NCI-H2196 (cell line): ENCODE measurements around the gene WRAP53.
"Not testable (repeated sequence)": the region's sequence is repeated elsewhere in the genome, so short reads cannot be mapped to it uniquely, and the experiment has no call there.

Experiments used
- DNase-seq: peaks from one replicate; lab custom pipeline; 2025; ENCODE audit not compliant: unreplicated experiment; lab: John Stamatoyannopoulos, UW

The WRAP53 gene

DNA sequence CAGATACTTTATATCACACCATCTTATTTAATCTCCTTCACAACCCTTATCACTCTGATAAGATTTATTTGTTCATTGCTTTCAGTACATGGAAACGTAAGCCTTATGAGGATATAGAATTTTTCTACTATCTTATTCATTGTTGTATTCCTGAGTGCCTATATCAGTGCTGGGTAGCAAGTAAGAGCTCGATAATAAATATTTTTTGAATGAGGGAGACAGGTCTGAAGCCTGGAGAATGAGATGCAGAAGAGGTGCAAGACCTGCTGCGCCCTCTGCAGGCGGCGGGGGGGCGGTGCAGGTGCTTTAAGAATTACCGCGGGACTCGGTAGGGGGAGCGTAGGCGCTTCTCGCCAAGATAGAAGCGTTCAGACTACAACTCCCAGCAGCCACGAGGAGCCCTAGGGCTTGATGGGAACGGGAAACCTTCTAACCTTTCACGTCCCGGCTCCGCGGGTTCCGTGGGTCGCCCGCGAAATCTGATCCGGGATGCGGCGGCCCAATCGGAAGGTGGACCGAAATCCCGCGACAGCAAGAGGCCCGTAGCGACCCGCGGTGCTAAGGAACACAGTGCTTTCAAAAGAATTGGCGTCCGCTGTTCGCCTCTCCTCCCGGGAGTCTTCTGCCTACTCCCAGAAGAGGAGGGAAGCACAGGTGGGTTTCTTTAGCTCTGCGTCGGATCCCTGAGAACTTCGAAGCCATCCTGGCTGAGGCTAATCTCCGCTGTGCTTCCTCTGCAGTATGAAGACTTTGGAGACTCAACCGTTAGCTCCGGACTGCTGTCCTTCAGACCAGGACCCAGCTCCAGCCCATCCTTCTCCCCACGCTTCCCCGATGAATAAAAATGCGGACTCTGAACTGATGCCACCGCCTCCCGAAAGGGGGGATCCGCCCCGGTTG, at the start of gene WRAP53:
TSS of gene WRAP53 (plus strand) at position 570 of the 900 bp plus-strand sequence. CDS start at position 742, 172 bp downstream.
- DNase-seq, result peak; percentile 89

DNA sequence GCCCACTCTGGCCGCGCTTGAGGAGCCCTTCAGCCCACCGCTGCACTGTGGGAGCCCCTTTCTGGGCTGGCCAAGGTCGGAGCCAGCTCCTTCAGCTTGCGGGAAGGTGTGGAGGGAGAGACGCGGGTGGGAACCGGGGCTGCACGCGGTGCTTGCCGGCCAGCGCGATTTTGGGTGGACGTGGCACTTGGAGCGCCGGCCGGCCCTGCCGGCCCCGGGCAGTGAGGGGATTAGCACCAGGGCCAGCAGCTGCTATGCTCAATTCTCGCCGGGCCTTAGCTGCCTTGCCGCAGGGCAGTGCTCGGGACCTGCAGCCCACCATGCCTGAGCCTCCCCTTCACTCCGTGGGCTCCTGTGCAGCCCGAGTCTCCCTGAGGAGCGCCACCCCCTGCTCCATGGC, 47.5 kb upstream of the WRAP53 start:
- DNase-seq, result no peak

DNA sequence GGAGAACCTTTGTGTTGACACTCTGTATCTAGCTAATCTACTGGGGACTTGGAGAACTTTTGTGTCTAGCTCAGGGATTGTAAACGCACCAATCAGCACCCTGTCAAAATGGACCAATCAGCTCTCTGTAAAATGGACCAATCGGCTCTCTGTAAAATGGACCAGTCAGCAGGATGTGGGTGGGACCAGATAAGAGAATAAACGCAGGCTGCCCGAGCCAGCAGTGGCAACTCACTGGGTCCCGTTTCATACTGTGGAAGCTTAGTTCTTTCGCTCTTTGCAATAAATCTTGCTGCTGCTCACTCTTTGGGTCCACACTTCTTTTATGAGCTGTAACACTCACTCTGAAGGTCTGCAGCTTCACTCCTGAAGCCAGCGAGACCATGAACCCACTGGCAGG, 46.6 kb upstream of the WRAP53 start:
- not testable (repeated sequence) for DNase-seq

DNA sequence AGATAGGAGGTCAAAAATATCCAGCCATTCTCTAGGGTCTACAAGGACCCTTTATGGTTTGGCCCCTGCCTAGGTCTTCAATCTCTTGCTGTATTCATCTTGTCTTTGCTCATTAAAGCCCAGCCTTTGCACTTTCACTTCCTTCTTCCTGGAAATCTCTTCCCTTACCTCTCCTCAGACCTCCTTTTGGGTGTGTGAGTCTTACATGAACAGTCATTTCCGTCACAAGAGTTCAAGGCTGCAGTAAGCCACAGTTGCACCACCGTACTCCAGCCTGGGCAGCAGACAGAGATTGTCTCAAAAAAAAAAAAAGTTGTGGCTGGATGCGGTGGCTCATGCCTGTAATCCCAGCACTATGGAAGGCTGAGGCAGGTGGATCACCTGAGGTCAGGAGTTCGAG, 43.5 kb upstream of the WRAP53 start:
- no peak for DNase-seq

DNA sequence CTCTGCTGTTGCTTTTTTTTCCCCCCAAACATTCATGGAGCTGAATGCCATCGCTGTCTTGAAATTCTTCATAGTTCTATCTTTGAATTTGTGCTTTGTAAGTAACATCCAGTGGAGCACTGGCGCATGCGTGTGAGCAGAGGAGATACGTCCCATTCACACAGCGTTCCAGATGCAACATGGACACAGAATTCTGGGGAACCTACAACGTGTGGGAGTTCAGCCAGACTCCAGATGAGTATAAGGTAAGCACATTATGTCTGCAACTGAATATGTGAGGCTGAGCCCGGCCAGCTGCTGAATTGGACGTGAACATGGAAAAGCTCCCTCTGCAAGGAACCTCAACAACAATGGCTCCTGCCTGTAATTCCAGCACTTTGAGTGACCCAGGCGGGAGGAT, 41.8 kb upstream of the WRAP53 start:
- no peak for DNase-seq

DNA sequence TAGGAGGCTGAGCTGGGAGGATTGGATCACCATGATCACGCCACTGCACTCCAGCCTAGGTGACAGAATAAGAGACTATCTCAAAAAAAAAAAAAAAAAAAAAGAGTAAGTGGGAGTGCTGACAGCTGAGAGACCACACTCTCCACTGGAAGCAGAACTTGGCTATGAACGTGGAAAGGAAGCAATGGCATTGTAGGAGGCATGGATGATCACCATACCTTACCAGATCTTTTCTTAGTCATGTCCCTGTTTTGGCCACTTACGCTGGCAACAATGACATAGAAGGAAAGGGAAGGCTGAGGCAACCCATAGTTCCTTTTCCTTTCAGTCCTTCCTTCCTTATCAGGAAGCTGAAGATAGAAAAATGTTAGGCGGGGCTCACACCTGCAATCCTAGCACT, 41.3 kb upstream of the WRAP53 start:
- DNase-seq, result no peak

DNA sequence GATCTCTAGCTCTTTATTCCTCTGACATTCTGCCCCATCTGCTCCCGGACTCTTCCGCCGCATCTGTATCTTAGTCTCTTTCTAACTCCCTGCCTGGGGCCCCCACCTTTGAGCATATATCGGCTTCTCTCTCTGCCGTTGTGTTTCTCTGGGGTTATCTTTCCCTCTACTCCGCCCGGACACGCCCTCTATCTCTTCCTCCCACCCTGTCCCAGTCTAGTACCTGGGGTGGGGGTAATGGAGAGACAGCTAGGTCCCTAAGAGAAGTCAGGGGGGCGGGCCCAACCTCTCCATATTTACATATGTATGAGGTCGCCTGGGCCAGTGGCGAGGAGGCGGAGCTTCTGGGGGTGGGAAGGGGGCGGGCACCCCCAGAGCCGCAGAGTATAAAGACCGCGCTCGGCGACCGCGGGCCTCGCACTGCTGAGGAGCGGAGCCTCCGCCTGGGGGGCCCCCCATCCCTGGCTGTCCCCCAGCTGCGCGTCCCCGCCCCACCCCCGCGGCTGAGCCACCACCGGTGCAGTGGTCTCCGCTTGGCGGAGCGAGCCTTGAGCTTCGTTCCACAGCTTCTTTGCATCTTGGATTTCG, 37.7 kb upstream of the WRAP53 start, which contains the start of gene ATP1B2:
TSS of gene ATP1B2 (plus strand) at position 418 of the 588 bp plus-strand sequence. CDS start 593 bp downstream, outside the sequence.
- peak; percentile 60 for DNase-seq

DNA sequence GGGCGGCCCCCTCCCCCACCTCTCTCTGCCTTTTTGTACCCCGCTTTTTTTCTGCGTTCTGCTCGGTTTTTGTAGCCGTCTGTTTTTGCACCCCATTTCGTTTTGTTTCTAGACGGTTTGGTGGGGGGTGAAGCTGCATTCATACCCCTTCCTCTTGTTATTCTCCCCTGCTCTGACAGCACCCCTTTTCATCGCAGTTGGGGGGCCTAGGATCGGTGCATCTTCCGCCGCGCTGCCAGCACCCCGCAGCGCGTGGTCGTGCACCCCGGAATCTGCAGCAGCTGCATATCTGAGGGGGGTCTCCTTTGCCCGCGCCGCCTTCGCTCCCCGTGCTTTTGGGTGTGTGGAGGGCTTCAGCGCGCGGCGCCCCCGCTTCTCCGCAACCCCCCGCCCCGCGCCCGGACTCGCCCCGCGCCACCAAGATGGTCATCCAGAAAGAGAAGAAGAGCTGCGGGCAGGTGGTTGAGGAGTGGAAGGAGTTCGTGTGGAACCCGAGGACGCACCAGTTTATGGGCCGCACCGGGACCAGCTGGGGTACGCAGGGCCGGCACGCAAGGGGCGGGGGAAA, 37.1 kb upstream of the WRAP53 start:
- DNase-seq, result no peak

DNA sequence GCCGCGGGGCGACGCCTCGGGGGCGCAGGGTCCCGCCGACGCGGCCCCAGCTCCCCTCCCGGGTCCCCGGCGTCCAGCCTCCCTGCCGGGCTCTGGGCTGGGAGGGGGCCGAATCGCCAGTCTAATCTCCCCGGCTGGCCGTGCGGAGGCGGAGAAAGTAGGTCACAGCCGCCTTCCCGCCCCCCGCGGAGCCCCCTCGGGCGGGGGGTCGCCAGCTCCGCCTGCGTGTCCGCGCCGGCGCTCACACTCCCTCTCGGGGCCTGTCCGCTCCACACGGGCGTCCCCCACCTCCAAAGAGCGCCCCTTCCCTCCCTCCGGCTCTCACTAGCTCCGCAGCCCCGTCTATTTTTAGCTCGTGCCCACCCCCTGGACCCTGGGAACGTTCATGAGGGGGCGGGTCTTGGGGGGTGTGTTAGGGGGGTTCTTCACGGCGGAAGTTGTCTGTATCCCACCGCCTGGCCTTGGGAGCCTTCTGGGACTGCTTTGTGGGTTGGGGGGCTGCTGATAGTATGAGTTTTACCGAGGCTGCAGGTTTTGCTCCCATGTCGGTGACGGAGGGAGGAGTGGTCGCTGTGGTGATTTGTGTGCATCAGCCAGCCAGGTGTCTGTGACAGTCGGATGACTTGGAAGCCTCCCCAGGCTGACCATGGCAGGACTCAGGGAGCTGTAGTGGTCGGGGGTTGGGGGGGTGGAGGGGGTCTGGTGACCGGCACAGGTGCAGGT, 36.5 kb upstream of the WRAP53 start:
- DNase-seq, result no peak

DNA sequence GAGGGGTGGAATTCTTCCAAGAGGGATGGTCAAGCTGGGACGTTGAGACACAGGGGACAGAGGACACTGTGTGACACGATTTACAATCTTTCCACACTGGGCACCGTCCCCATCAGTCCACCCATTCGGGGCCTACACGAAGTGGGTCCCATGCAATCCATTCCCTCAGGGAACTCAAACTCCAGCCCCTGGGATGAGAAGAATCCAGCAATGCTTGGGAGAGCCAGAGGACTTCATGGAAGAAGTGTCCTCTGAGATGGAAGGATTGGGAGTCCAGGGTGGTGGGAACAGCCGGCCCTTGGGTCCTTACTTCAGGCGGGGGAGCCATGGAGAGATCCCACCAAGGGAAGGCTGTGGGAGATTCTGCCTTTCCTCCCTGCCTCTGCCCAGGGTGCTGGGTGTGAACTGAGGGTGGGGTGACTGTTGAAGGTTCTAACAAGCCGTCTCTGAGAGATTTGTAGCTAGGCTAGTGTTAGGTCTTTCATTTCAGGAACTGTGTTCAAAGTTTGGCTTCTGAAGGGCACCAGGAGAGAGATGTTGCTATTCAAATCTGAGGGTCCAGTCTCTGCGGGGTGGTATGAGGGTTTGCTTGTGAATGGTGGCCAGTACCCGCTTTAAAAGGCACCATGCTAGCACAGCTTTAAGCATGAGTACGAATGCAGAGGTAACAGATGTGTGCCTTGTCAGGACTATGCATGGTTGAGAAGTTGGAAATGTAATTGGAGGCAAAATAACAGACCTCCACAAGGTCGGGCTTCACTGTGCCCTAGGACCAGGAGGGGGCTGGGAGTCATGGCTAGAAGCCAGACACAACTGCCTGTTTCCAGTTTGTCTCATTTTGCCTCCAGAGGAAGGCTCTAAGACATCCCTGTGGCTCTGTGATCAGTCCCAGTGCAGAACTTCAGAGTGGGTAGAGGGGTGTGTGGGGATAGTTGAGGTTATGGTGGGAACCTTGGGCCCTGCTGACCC, 35.6 kb upstream of the WRAP53 start:
- DNase-seq, result no peak

DNA sequence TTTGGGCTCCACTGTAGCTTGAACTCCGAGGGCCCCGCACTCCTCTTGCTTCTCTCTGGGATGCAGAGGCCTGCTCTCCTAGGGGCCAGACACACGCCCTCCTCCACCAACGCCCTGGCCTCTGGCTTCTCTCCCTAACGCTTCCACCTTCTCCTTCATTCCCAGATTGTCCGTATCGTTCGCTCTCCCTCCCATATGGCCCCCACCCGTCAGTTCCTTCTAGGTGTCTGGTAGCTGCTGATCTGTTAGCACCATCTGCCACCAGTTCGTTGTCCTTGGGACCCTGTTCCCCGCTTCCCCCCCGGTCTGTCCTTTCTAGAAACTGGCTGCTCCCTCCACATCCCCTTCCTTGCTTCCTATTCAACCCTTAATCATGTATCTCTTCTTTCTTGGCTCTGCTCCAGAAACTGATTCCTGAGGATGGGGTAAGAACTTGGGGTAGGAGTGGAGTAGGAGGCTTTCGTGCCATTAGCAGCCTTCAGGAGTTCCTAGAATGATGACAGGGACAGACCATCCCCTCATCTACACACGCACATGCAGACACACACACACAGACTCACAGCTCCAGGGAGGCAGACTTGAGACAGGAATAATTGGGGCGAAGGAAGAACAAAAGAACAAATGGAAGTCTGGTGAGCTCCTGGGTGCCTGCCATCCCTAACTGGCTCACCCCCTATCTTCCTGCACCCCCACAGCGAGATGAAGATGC, 33.3 kb upstream of the WRAP53 start:
- no peak for DNase-seq

DNA sequence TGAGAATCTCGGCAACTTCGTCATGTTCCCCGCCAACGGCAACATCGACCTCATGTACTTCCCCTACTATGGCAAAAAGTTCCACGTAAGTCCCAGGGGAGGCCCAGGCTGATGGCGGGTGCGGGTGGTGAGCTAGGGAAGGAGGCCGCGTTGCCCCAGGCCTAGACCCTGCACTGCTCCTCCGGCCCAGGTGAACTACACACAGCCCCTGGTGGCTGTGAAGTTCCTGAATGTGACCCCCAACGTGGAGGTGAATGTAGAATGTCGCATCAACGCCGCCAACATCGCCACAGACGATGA, 32.8 kb upstream of the WRAP53 start:
- DNase-seq, result no peak

DNA sequence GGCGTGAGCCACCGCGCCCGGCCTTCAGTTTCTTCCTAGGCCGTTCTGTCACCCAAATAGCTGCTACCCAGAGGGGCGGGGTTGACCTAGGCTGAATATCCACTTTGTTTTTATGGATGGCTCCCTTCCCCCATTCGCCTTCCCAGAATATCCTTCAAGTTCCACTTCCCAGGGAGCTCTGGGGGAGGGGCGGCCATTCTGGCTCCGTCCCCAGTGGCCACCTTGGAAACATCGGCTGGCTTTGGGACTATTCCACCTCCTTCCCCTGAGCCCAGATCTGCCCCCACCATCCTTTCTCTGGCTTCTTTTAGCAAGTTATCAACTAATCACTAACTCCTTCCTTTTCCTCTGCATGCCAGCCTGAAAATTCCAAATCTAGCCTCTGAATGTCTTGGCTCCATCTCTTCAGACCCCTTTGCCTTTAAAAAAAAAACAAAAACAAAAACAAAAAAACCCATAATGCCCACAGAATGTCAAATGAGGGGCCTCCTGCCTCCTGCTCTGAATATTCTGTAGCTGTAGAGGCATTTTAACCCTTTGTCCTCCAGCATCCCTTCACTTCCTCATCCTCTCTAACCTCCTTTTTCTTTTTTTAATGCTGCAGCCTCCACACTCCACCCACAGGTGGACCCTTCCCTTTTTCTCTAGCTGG, 31.2 kb upstream of the WRAP53 start:
- no peak for DNase-seq

DNA sequence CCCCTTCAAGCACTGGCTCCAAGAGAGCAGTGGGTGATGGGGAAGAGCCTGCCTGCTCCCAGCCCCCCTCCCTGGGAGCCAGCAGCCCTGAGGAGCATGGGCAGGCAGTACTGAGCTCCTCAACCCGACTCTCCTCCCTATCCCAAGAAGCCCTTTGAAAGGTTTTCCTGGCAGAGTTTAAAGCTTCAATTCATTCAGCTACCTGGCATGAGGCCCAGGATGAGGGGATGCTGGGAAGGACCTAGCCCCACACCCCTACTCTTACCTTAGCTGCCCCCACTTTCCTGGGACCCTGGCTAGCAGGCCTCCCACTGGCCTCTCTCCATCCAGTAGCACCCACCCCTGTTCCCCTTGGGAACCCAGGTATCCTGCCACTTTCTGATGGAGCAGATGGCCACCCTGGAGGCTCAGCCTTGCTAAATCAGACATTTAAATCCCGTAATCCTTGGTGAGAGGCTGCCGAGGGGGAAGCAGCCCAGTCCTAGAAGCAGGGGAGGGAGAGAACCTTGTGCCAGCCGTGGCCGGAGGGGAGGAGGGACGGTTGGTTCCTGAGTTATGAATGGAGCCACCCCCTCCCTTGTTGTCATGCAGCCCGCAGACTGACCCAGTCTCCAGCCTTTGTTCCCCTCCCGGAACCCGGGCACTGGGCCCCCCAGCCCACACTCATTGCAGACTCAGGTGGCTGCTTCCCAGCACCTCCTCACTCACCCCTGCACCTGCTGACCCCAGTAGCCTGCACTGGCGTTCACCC, 20.4 kb upstream of the WRAP53 start:
- DNase-seq, result no peak

DNA sequence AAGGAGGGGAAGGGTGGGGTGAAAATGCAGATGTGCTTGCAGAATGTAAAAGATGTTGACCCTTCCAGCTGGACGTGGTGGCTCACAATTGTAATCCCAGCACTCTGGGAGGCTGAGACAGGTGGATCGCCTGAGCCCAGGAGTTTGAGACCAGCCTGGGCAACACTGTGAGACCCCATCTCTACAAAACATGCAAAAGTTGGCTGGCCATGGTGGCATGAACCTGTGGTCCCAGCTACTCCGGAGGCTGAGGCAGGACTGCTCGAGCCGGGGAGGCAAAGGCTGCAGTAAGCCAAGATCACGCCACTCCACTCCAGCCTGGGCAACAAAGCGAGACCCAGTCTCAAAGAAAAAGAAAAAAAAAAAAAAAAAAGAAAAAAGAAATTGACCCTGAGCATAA, 19.8 kb upstream of the WRAP53 start:
- DNase-seq, result no peak

DNA sequence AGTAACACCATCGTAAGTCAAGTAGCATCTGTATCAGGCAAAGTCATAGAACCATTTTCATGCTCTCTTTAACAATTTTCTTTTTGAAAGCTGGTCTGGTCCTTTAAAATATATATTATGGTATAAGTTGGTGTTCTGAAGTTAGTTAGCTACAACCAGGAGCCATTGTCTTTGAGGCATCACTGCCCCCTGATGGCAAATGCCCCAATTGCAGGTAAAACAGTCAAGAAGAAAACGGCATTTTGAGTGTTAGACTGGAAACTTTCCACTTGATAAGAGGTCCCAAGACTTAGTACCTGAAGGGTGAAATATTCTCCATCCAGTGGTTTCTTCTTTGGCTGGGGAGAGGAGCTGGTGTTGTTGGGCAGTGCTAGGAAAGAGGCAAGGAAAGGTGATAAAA, 15.0 kb upstream of the WRAP53 start:
- no peak for DNase-seq

DNA sequence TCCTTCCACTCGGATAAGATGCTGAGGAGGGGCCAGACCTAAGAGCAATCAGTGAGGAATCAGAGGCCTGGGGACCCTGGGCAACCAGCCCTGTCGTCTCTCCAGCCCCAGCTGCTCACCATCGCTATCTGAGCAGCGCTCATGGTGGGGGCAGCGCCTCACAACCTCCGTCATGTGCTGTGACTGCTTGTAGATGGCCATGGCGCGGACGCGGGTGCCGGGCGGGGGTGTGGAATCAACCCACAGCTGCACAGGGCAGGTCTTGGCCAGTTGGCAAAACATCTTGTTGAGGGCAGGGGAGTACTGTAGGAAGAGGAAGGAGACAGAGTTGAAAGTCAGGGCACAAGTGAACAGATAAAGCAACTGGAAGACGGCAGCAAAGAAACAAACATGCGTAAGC, 13.3 kb upstream of the WRAP53 start:
- no peak for DNase-seq

DNA sequence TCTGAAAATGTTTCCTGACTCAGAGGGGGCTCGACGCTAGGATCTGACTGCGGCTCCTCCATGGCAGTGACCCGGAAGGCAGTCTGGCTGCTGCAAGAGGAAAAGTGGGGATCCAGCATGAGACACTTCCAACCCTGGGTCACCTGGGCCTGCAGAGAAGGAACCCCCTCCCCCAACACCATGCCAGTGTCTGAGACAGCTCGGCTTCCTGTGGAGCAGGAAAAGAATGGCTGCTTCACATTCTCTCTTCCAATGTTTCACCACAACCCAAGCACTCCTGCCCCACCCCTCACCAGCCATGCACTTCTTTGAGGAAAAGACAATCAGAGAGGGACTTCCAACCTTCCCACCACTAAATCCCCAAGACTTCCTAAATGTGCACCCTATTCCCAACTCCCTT, 11.7 kb upstream of the WRAP53 start:
- DNase-seq, result no peak
